ENCODE results near the gene USP22.
A peak's percentile ranks its signal among the peaks of the same experiment; 100 is the strongest.
"Not testable (repeated sequence)": the region's sequence is repeated elsewhere in the genome, so short reads cannot be mapped to it uniquely, and the experiment has no call there.

USP22 gene

GRCh38 chr17:21042458-21043295 lies at the start of gene USP22:
USP22 (minus strand) TSS chr17:21043011; CDS start chr17:21042835, 176 bp downstream.
- peak within 1 kb of the TSS; percentile 97 for H3K27ac Mint-ChIP-seq
- H3K27me3 Mint-ChIP-seq, result no peaks in the 10 kb centered on the region
- intact Hi-C loops (cut with micrococcal nuclease), result loop anchor here (2.0 to 5.0 kb wide), 5 partner anchors 70 to 235 kb away; partner anchors contain the start of genes DHRS7B and TMEM11
- H3K9me3 Mint-ChIP-seq, result no peaks in the 10 kb centered on the region
- H3K4me1 Mint-ChIP-seq (ENCODE audit: low read depth), result peaks cover 32% of the 10 kb centered on the region
- peak within 1 kb of the TSS; percentile 100 for H3K4me3 Mint-ChIP-seq
- peaks cover 24% of the 10 kb centered on the region for H3K36me3 Mint-ChIP-seq (ENCODE audit: low read depth)

DNA sequence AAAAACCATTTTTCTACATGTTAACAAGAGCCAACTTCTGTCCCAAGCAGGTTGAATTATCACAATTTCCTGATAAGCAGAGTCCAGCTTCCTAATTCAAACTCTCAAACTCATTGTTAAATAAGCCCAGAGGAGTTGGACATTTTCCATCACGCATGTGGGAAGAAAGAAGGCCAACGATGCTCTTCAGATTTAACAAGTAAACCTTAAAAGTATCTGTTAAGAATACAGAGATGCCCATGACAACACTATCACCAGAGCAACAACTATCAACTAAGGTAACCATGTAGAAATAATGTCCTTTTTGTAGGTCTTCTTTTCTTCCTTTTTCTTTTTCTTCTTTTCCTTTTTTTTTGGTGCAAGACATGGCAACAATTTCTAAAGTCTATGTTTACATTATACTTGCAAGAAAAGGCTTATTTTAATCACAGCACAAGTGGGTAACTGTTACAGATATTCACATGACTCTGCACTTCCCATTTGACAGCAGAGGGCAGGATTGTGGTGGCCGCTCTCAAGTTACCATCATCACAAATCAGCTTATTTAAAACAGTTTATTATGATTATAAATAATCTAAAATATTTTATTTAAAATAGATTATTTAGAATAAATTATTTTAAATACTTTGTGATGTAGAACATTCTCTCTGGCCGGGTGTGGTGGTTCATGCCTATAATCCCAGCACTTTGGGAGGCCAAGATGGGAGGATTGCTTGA lies 48.2 kb upstream of the USP22 start:
- intact Hi-C loops (cut with micrococcal nuclease), result no loop called here
- no peaks in the 10 kb centered on the region for H3K9me3 Mint-ChIP-seq
- H3K4me1 Mint-ChIP-seq (ENCODE audit: low read depth), result peaks cover 5% of the 10 kb centered on the region
- H3K4me3 Mint-ChIP-seq, result no peak overlapping the region
- H3K27me3 Mint-ChIP-seq, result peaks cover 2% of the 10 kb centered on the region
- H3K27ac Mint-ChIP-seq, result no peak overlapping the region
- no peaks in the 10 kb centered on the region for H3K36me3 Mint-ChIP-seq (ENCODE audit: low read depth)

GRCh38 chr17:21089933-21090901 lies 47.4 kb upstream of the USP22 start:
- Mint-ChIP-seq H3K4me1 (ENCODE audit: low read depth) (peaks cover 5% of the 10 kb centered on the region), H3K27ac (no peak overlapping the region), H3K4me3 (no peak overlapping the region), H3K9me3 (no peaks in the 10 kb centered on the region), H3K27me3 (peaks cover 8% of the 10 kb centered on the region), H3K36me3 (ENCODE audit: low read depth) (no peaks in the 10 kb centered on the region)
- intact Hi-C loops (cut with micrococcal nuclease), result no loop called here

- Mint-ChIP-seq H3K27me3 (peaks cover 12% of the 10 kb centered on the region), H3K4me1 (ENCODE audit: low read depth) (peaks cover 5% of the 10 kb centered on the region), H3K36me3 (ENCODE audit: low read depth) (no peaks in the 10 kb centered on the region), H3K4me3 (no peak overlapping the region), H3K27ac (no peak overlapping the region), H3K9me3 (no peaks in the 10 kb centered on the region)
- intact Hi-C loops (cut with micrococcal nuclease), result no loop called here
These were observed 46.3 kb upstream of the USP22 start for GRCh38 chr17:21089145-21089544.

GRCh38 chr17:21085707-21086106 lies 42.9 kb upstream of the USP22 start:
- intact Hi-C loops (cut with micrococcal nuclease), result no loop called here
- H3K4me1 Mint-ChIP-seq (ENCODE audit: low read depth), result no peaks in the 10 kb centered on the region
- peaks cover 12% of the 10 kb centered on the region for H3K27me3 Mint-ChIP-seq
- H3K9me3 Mint-ChIP-seq, result no peaks in the 10 kb centered on the region
- peak overlapping the region; percentile 64 for H3K4me3 Mint-ChIP-seq
- no peak overlapping the region for H3K27ac Mint-ChIP-seq
- no peaks in the 10 kb centered on the region for H3K36me3 Mint-ChIP-seq (ENCODE audit: low read depth)

- H3K36me3 Mint-ChIP-seq (ENCODE audit: low read depth); H3K9me3 Mint-ChIP-seq; intact Hi-C loops (cut with micrococcal nuclease): not testable (repeated sequence)
These were observed 42.5 kb upstream of the USP22 start for GRCh38 chr17:21085280-21085679.

DNA sequence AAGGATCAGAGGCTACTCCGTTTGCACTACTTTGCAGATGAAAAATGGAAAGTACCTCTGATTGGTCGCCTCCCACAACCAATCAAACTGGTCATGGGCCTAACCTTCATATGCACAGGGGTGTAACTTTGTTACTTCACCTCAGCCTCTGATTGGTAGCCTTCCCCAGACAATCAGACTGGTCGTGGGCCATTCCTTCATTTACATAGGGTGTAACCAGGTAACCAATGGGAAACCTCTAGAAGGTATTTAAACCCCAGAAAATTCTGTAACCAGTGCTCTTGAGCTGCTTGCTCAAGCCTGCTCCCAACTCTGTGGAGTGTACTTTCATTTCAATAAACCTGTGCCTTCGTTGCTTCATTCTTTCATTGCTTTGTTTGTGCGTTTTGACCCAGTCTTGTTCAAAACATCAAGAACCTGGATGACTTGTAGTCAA lies 39.2 kb upstream of the USP22 start:
- intact Hi-C loops (cut with micrococcal nuclease), result no loop called here
- H3K4me1 Mint-ChIP-seq (ENCODE audit: low read depth), result no peaks in the 10 kb centered on the region
- peaks cover 29% of the 10 kb centered on the region for H3K27me3 Mint-ChIP-seq
- H3K27ac Mint-ChIP-seq, result no peak overlapping the region
- no peaks in the 10 kb centered on the region for H3K36me3 Mint-ChIP-seq (ENCODE audit: low read depth)
- H3K9me3 Mint-ChIP-seq, result no peaks in the 10 kb centered on the region
- H3K4me3 Mint-ChIP-seq, result no peak overlapping the region

More at GRCh38 chr17:21085280-21085679, 42.5 kb upstream of the USP22 start:
- H3K4me1 Mint-ChIP-seq (ENCODE audit: low read depth); H3K27ac Mint-ChIP-seq; H3K4me3 Mint-ChIP-seq: not testable (repeated sequence)
- peaks cover 12% of the 10 kb centered on the region for H3K27me3 Mint-ChIP-seq

GRCh38 chr17:21079196-21079595 lies 36.4 kb upstream of the USP22 start:
- Mint-ChIP-seq H3K4me3 (no peak overlapping the region), H3K36me3 (ENCODE audit: low read depth) (no peaks in the 10 kb centered on the region), H3K27ac (no peak overlapping the region), H3K27me3 (peaks cover 20% of the 10 kb centered on the region), H3K4me1 (ENCODE audit: low read depth) (no peaks in the 10 kb centered on the region), H3K9me3 (no peaks in the 10 kb centered on the region)
- intact Hi-C loops (cut with micrococcal nuclease), result no loop called here

- intact Hi-C loops (cut with micrococcal nuclease), result no loop called here
- Mint-ChIP-seq H3K27ac (no peak overlapping the region), H3K27me3 (peaks cover 20% of the 10 kb centered on the region), H3K4me3 (no peak overlapping the region), H3K9me3 (no peaks in the 10 kb centered on the region), H3K36me3 (ENCODE audit: low read depth) (no peaks in the 10 kb centered on the region), H3K4me1 (ENCODE audit: low read depth) (no peaks in the 10 kb centered on the region)
These were observed 35.4 kb upstream of the USP22 start for GRCh38 chr17:21078016-21078780.

DNA sequence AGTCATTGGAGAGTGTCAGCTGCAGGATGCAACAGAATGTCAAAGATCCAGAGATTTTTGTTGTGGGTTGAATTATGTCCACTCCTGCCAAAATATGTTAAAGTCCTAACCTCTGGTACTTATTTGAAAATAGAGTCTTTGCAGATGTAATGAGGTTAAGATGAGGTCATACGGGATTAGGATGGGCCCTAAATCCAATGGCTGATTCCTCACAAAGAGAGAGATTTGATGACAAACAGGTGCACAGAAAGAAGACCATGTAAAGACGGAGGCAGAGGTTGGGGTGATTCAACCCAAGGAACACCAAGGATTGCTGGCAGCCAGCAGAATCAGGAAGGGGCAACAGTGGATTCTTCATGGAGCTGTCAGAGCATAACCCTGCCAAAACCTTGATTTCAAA lies 34.5 kb upstream of the USP22 start:
- H3K27me3 Mint-ChIP-seq, result peaks cover 20% of the 10 kb centered on the region
- intact Hi-C loops (cut with micrococcal nuclease), result no loop called here
- H3K27ac Mint-ChIP-seq, result no peak overlapping the region
- H3K9me3 Mint-ChIP-seq, result no peaks in the 10 kb centered on the region
- no peaks in the 10 kb centered on the region for H3K4me1 Mint-ChIP-seq (ENCODE audit: low read depth)
- H3K36me3 Mint-ChIP-seq (ENCODE audit: low read depth), result no peaks in the 10 kb centered on the region
- no peak overlapping the region for H3K4me3 Mint-ChIP-seq

DNA sequence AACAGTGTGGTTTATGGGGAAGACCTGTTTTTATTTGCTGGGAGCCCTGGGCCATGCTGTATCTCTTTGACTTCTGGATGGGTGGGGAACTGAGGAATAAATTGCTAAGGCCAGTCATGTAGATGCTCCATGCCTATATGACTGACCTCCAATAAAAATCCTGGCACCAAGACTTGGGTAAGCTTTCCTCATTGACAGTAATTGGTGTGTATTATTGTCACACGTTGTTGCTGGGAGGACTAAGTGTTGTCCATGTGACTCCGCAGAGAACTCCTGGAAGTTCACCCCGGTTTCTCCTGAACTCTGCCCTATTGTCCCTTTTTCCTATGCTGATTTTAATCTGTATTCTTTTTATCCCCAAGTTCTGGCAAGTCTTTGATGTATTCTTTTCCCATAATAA lies 33.4 kb upstream of the USP22 start:
- no peaks in the 10 kb centered on the region for H3K4me1 Mint-ChIP-seq (ENCODE audit: low read depth)
- no peak overlapping the region for H3K27ac Mint-ChIP-seq
- no peaks in the 10 kb centered on the region for H3K36me3 Mint-ChIP-seq (ENCODE audit: low read depth)
- H3K27me3 Mint-ChIP-seq, result peaks cover 20% of the 10 kb centered on the region
- H3K4me3 Mint-ChIP-seq, result no peak overlapping the region
- intact Hi-C loops (cut with micrococcal nuclease), result no loop called here
- no peaks in the 10 kb centered on the region for H3K9me3 Mint-ChIP-seq

DNA sequence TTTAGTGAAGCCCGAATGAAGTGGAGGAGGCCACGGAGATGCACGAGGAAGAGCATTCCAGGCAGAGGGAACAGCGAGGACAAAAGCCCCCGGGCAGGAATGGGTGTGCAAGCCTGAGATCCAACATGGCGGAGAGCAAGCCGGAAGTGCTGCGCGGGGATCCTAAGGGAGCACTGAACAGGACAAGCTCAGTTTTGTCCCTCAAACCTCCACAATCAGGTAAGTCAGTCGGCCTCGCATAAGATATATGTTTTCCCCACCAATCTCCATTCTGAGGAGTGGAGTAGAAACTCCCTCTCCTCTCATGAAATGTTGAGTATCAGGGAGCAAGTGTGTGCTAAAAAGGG lies 32.9 kb upstream of the USP22 start:
- peaks cover 20% of the 10 kb centered on the region for H3K27me3 Mint-ChIP-seq
- H3K27ac Mint-ChIP-seq, result no peak overlapping the region
- H3K4me3 Mint-ChIP-seq, result no peak overlapping the region
- intact Hi-C loops (cut with micrococcal nuclease), result no loop called here
- H3K36me3 Mint-ChIP-seq (ENCODE audit: low read depth), result no peaks in the 10 kb centered on the region
- no peaks in the 10 kb centered on the region for H3K4me1 Mint-ChIP-seq (ENCODE audit: low read depth)
- H3K9me3 Mint-ChIP-seq, result no peaks in the 10 kb centered on the region

- peaks cover 5% of the 10 kb centered on the region for H3K27me3 Mint-ChIP-seq
- intact Hi-C loops (cut with micrococcal nuclease), result no loop called here
- H3K4me1 Mint-ChIP-seq (ENCODE audit: low read depth), result no peaks in the 10 kb centered on the region
- H3K36me3 Mint-ChIP-seq (ENCODE audit: low read depth), result no peaks in the 10 kb centered on the region
- no peak overlapping the region for H3K4me3 Mint-ChIP-seq
- no peaks in the 10 kb centered on the region for H3K9me3 Mint-ChIP-seq
- no peak overlapping the region for H3K27ac Mint-ChIP-seq
These were observed 30.0 kb upstream of the USP22 start for GRCh38 chr17:21072745-21073197.

All from dendritic cell treated with granulocyte-macrophage colony-stimulating factor and Interleukin-4, amounts not matched to agents 40 ng/mL and 50 ng/mL, for 4 days (primary cell).